Liver (tissue), 9 donors: ENCODE results near the gene GUK1. TPM values are rescaled to one million over a fixed set of nuclear protein-coding genes. Genes with fewer than 3 reads are reported as not detected.

Experiments
- DNase-seq: peaks from one replicate; pipeline ENCODE4 v3.0.0-alpha.2; 2017; ENCODE audit warnings: low spot score
- H3K27ac ChIP-seq, 2 donors: one replicate each; pipeline ENCODE4 v1.7.0; 2013; ENCODE audit warnings: inconsistent platforms in 2 of 2, low read length in 2 of 2, control low read depth in 1 of 2, low read depth in 1 of 2, mild to moderate bottlenecking in 1 of 2
- H3K27me3 ChIP-seq, 4 donors: one replicate each; pipeline versions ENCODE4 v1.6.1 to v1.7.0; 2013; ENCODE audit warnings: low read length in 3 of 4, inconsistent platforms in 1 of 4, mild to moderate bottlenecking in 1 of 4, moderate library complexity in 1 of 4; ENCODE audit not compliant: control insufficient read depth in 4 of 4, insufficient read depth in 4 of 4
- H3K36me3 ChIP-seq, 4 donors: one replicate each; pipeline versions ENCODE4 v1.6.1 to v1.7.0; 2013; ENCODE audit warnings: low read length in 3 of 4, mild to moderate bottlenecking in 3 of 4, low read depth in 1 of 4, moderate library complexity in 1 of 4; ENCODE audit not compliant: control insufficient read depth in 4 of 4, insufficient read depth in 3 of 4
- H3K4me1 ChIP-seq, 4 donors: one replicate each; pipeline versions ENCODE4 v1.6.1 to v1.7.0; 2013; ENCODE audit warnings: low read length in 3 of 4, mild to moderate bottlenecking in 3 of 4, moderate library complexity in 1 of 4; ENCODE audit not compliant: control insufficient read depth in 4 of 4, insufficient read depth in 4 of 4
- H3K4me3 ChIP-seq, 3 donors: one replicate each; pipeline versions ENCODE4 v1.6.1 to v1.7.0; 2013; ENCODE audit warnings: low read length in 3 of 3, control low read depth in 1 of 3, low read depth in 1 of 3, mild to moderate bottlenecking in 1 of 3
- H3K9ac ChIP-seq, 2 donors: one replicate each; pipeline ENCODE4 v1.7.0; 2013; ENCODE audit warnings: low read length in 2 of 2, mild to moderate bottlenecking in 2 of 2, moderate library complexity in 2 of 2, control low read depth in 1 of 2, low read depth in 1 of 2
- H3K9me3 ChIP-seq, 4 donors: one replicate each; pipeline versions ENCODE4 v1.6.1 to v1.7.0; 2013; ENCODE audit warnings: low read length in 3 of 4; ENCODE audit not compliant: control insufficient read depth in 4 of 4
- ATF3 ChIP-seq: IDR thresholded peaks from 2 replicates; pipeline ENCODE4 v1.6.1; 2016; ENCODE audit warnings: antibody characterized with exemption
- EGR1 ChIP-seq, 2 donors: IDR thresholded peaks; 2 replicates each; pipeline ENCODE4 v1.6.1; 2016 to 2018; ENCODE audit warnings: antibody characterized with exemption in 2 of 2, low read depth in 2 of 2
- FOXA1 ChIP-seq: IDR thresholded peaks from 2 replicates; pipeline ENCODE4 v1.6.1; 2016; ENCODE audit warnings: antibody characterized with exemption
- GABPA ChIP-seq, 2 donors: IDR thresholded peaks in 1 of 2; conservative IDR thresholded peaks in 1 of 2; 2 replicates each; pipeline ENCODE4 v1.6.1; 2016; ENCODE audit warnings: antibody characterized with exemption in 2 of 2, mild to moderate bottlenecking in 1 of 2, moderate library complexity in 1 of 2
- HNF4A ChIP-seq, 2 donors: conservative IDR thresholded peaks; 2 replicates each; pipeline ENCODE4 v1.6.1; 2016; ENCODE audit warnings: antibody characterized with exemption in 2 of 2, mild to moderate bottlenecking in 2 of 2
- HNF4G ChIP-seq: IDR thresholded peaks from 2 replicates; pipeline ENCODE4 v1.6.1; 2016; ENCODE audit warnings: antibody characterized with exemption
- JUND ChIP-seq, 2 donors: IDR thresholded peaks; 2 replicates each; pipeline ENCODE4 v1.6.1; 2016; ENCODE audit warnings: antibody characterized with exemption in 2 of 2
- RAD21 ChIP-seq, 2 donors: IDR thresholded peaks; 2 replicates each; pipeline ENCODE4 v1.6.1; 2016; ENCODE audit warnings: antibody characterized with exemption in 2 of 2, mild to moderate bottlenecking in 2 of 2
- WGBS: extraction: QIAGEN DNeasy Blood & Tissue Kit; methylation state at CpG from one replicate; pipeline ENCODE4 v1.1.7; 2013; 5-methylcytosine and 5-hydroxymethylcytosine counted together
- polyA plus RNA-seq, 2 donors: library from polyadenylated mRNA; stranded (reverse) in 1 of 2; unstranded in 1 of 2; fragments of 200-250 nt in 1 of 2; fragments of >200 nt in 1 of 2; fragmentation: Nextera tagmentation in 1 of 2; extraction: Ambion mirVana in 1 of 2; gene quantifications; one replicate each; pipeline versions ENCODE4 v1.2.1 to v1.2.3, GENCODE V29; 2013 to 2015
- total RNA-seq, 2 donors: library from RNA; depleted of rRNA; stranded (reverse); fragments of >200 nt; gene quantifications; one replicate each; pipeline ENCODE4 v1.2.3, GENCODE V29; 2014
- TF ChIP-seq, protein P1 (sequence below): IDR thresholded peaks from 2 replicates; pipeline ENCODE4 v1.6.1; 2016; ENCODE audit warnings: antibody characterized with exemption
- TF ChIP-seq, protein P2 (sequence below): IDR thresholded peaks from 2 replicates; pipeline ENCODE4 v1.6.1; 2016; ENCODE audit warnings: antibody characterized with exemption, mild to moderate bottlenecking
- donor health status: healthy.
- donor health status: healthy.
- donor health status: healthy.
- donor health status: healthy.
- donor health status: healthy.

Gene GUK1
- total and polyA plus RNA-seq, 4 donors: 147 to 251 (median 216) TPM

DNA sequence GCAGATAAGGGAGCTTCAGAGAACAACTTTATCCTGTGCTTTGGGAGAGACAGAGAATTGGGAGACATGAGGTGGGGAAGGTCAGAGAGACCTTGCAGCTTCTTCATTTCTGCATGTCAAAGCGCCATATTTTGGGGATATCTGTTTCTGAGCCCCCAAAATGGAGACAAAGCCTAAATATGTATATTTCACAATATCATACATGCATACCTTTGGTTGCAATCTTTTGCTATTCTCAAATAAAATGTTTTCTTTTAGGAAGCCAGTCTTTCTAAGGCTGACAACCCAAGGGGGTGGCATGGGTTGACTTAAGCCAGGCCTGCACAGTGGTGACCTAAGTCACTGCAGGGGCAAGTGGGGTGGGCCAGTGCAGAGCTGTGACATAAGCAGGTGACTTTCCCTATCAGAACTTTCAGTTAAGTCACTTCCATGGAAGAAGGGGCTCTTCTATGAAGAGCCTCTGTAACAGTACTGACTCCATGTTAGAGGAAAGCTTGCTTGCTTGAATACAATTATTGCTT lies 17.1 kb upstream of the GUK1 start:
- WGBS: 69% methylated on average over 1 of the region's 1 CpG
- H3K4me1 ChIP-seq: no peaks in the 10 kb centered on the region
- no peak overlapping the region for H3K9ac ChIP-seq
- DNase-seq: no peak
- no peaks in the 10 kb centered on the region for H3K9me3 ChIP-seq
- TF ChIP-seq, protein P1, sequence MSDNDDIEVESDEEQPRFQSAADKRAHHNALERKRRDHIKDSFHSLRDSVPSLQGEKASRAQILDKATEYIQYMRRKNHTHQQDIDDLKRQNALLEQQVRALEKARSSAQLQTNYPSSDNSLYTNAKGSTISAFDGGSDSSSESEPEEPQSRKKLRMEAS: no peak
- no peak for TF ChIP-seq RAD21 (IDR thresholded peaks at IDR 0.05)
- TF ChIP-seq JUND (IDR thresholded peaks at IDR 0.05): no peak
- TF ChIP-seq, protein P2, sequence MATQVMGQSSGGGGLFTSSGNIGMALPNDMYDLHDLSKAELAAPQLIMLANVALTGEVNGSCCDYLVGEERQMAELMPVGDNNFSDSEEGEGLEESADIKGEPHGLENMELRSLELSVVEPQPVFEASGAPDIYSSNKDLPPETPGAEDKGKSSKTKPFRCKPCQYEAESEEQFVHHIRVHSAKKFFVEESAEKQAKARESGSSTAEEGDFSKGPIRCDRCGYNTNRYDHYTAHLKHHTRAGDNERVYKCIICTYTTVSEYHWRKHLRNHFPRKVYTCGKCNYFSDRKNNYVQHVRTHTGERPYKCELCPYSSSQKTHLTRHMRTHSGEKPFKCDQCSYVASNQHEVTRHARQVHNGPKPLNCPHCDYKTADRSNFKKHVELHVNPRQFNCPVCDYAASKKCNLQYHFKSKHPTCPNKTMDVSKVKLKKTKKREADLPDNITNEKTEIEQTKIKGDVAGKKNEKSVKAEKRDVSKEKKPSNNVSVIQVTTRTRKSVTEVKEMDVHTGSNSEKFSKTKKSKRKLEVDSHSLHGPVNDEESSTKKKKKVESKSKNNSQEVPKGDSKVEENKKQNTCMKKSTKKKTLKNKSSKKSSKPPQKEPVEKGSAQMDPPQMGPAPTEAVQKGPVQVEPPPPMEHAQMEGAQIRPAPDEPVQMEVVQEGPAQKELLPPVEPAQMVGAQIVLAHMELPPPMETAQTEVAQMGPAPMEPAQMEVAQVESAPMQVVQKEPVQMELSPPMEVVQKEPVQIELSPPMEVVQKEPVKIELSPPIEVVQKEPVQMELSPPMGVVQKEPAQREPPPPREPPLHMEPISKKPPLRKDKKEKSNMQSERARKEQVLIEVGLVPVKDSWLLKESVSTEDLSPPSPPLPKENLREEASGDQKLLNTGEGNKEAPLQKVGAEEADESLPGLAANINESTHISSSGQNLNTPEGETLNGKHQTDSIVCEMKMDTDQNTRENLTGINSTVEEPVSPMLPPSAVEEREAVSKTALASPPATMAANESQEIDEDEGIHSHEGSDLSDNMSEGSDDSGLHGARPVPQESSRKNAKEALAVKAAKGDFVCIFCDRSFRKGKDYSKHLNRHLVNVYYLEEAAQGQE: no peak
- no peak for TF ChIP-seq GABPA (IDR thresholded peaks at IDR 0.05 in 1 of 2, conservative IDR thresholded peaks at IDR 0.05 in 1 of 2)
- no peak for TF ChIP-seq ATF3
- no peaks in the 10 kb centered on the region for H3K27me3 ChIP-seq
- H3K27ac ChIP-seq: no peak overlapping the region
- no peak overlapping the region for H3K4me3 ChIP-seq
- H3K36me3 ChIP-seq: no peaks in the 10 kb centered on the region

DNA sequence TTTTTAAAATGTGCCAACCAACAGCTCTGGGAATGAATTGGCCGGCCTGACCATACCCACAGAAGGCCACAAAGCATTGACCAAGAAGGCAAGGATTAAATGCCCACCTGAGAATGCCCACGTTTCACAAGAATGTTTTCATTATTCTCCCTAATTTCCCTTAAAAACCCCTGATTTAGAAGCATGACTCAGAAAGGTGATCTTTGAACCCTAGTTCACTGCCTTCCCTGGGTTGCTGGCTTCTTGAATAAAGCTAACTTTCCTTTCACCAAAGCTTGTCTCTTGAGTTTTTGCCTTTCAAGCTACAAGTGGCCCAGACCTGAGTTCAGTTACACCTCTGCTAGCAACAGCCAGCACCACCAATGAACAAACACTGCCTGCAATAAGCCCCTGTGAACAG lies 16.6 kb upstream of the GUK1 start:
- Histone ChIP-seq H3K4me1 (no peaks in the 10 kb centered on the region), H3K27ac (no peak overlapping the region), H3K9ac (no peak overlapping the region), H3K4me3 (no peak overlapping the region), H3K27me3 (no peaks in the 10 kb centered on the region), H3K36me3 (no peaks in the 10 kb centered on the region), H3K9me3 (no peaks in the 10 kb centered on the region)
- TF ChIP-seq FOXA1: no peak
- no peak for TF ChIP-seq HNF4G
- peak in 1 of 2 donors; percentile 19 for TF ChIP-seq JUND (IDR thresholded peaks at IDR 0.05)
- TF ChIP-seq EGR1 (IDR thresholded peaks at IDR 0.05; ENCODE audit: low read depth in 2 of 2): no peak
- peak; percentile 14 to 31 for TF ChIP-seq HNF4A (conservative IDR thresholded peaks at IDR 0.05)
- TF ChIP-seq, protein P2: no peak
- TF ChIP-seq ATF3: no peak
- 66% methylated on average over 2 of the region's 2 CpGs for WGBS
- DNase-seq: no peak
